T-helper 2 cell treated with Interferon-gamma antibody and Interleukin-4, amounts not matched to agents 100 ng/mL and 5 ng/mL, for 36 hours (primary cell): Measurements from ENCODE around the gene KIR2DL3. TPM values are rescaled to one million over a fixed set of nuclear protein-coding genes. Genes with fewer than 3 reads are reported as not detected.
"Not testable (repeated sequence)": the region's sequence is repeated elsewhere in the genome, so short reads cannot be mapped to it uniquely, and the experiment has no call there.

Experiments
- intact Hi-C: fragments of 100-400 bp; cut with micrococcal nuclease; formaldehyde crosslinking; loops from one replicate; pipeline ENCODE4 v1.15.1; 2023
- total RNA-seq: library from RNA; stranded (reverse); gene quantifications from 2 replicates; pipeline ENCODE4 v1.2.3, GENCODE V29; 2022

KIR2DL3 gene
- total RNA-seq = 0.09 TPM in 1 of 2 replicates, not detected in the other

GRCh38 chr19:54738306-54738705, at the start of gene KIR2DL3:
TSS of gene KIR2DL3 (plus strand) at chr19:54738513. CDS start at chr19:54738546, 33 bp downstream.
- intact Hi-C loops = not testable (repeated sequence)

GRCh38 chr19:54691582-54692297, 46.6 kb upstream of the KIR2DL3 start:
- intact Hi-C loops = no loop called here

GRCh38 chr19:54692298-54692615, 46.1 kb upstream of the KIR2DL3 start:
- intact Hi-C loops = no loop called here

- intact Hi-C loops = no loop called here
Measured at GRCh38 chr19:54694648-54695047, 43.7 kb upstream of the KIR2DL3 start.

GRCh38 chr19:54696117-54696548, 42.2 kb upstream of the KIR2DL3 start:
- intact Hi-C loops = no loop called here

GRCh38 chr19:54696766-54697165, 41.5 kb upstream of the KIR2DL3 start:
- intact Hi-C loops = no loop called here

- intact Hi-C loops = not testable (repeated sequence)
Measured at GRCh38 chr19:54697716-54698115, 40.6 kb upstream of the KIR2DL3 start.

- intact Hi-C loops = no loop called here
Measured at GRCh38 chr19:54704928-54705327, 33.4 kb upstream of the KIR2DL3 start.

- intact Hi-C loops = no loop called here
Measured at GRCh38 chr19:54707962-54708361, 30.4 kb upstream of the KIR2DL3 start.

GRCh38 chr19:54708781-54709180, 29.5 kb upstream of the KIR2DL3 start:
- intact Hi-C loops = no loop called here

- intact Hi-C loops = no loop called here
Measured at GRCh38 chr19:54709212-54709948, 28.9 kb upstream of the KIR2DL3 start.

- intact Hi-C loops = not testable (repeated sequence)
Measured at GRCh38 chr19:54709956-54710355, 28.4 kb upstream of the KIR2DL3 start.

GRCh38 chr19:54724142-54724541, 14.2 kb upstream of the KIR2DL3 start, which contains the start of gene KIR3DL3:
TSS of gene KIR3DL3 (plus strand) at chr19:54724442. CDS start at chr19:54724497, 55 bp downstream.
- intact Hi-C loops = no loop called here

- intact Hi-C loops = no loop called here
Measured at GRCh38 chr19:54724644-54725043, 13.7 kb upstream of the KIR2DL3 start.

- intact Hi-C loops = no loop called here
Measured at GRCh38 chr19:54725321-54725720, 13.0 kb upstream of the KIR2DL3 start.

GRCh38 chr19:54727562-54727961, 10.8 kb upstream of the KIR2DL3 start:
- intact Hi-C loops = no loop called here

- intact Hi-C loops = no loop called here
Measured at GRCh38 chr19:54728167-54728566, 10.1 kb upstream of the KIR2DL3 start.

GRCh38 chr19:54729416-54730188, 8.7 kb upstream of the KIR2DL3 start:
- intact Hi-C loops = no loop called here

- intact Hi-C loops = no loop called here
Measured at GRCh38 chr19:54731191-54731590, 7.1 kb upstream of the KIR2DL3 start.

GRCh38 chr19:54738715-54739114, 402 bp downstream of the KIR2DL3 start:
- intact Hi-C loops = no loop called here

GRCh38 chr19:54739587-54740497, 1.5 kb downstream of the KIR2DL3 start:
- intact Hi-C loops = no loop called here
